Activated CD4-positive, alpha-beta T cell treated with anti-CD3 and anti-CD28 coated beads for 24 hours (primary cell): ENCODE results near the gene PLB1.
"Not testable (repeated sequence)": the region's sequence is repeated elsewhere in the genome, so short reads cannot be mapped to it uniquely, and the experiment has no call there.

Source experiments
- DNase-seq, 2 donors: peaks; one replicate each; pipeline ENCODE4 v3.0.0-alpha.2; 2020; ENCODE audit warnings: low read depth in 2 of 2

The PLB1 gene

DNA sequence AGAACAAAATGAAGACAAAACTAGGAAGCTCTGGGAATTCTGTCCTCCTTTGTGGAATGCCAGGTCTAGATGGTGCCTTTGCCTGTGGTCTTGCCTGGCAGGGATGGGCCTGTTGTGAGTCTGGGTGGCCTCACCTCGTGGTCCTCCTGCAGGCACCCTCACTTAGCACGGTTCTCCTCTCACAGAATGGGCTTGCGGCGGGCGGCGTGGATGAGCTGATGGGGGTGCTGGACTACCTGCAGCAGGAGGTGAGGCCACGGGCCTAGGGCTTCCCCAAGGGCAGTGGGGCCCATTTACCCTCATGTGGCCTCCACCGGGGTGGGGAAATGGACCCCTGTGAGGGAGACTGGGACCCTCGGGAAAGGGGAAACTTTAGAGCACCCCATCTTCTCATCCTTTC is 42.3 kb downstream of the PLB1 start:
- DNase-seq, result no peak

DNA sequence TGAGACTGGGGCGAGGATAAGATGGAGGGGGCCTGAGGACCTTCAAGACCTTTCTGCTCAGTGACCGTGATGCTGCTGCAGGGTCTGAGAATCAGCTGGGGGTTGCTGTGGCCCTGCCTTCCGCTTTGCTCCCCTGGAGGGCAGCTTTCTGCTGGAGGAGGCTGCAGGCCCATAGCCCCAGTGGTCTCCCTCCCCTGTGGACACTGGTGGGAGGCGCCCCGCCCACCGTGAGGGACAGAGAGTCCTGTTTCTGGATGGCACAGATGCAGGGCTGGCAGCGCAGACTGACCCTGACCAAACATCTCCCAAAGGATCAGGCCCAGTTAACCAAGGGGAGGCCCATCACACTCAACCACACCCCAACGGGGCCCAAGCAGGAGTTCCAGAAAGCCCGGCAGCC is 42.8 kb downstream of the PLB1 start:
- no peak for DNase-seq

DNA sequence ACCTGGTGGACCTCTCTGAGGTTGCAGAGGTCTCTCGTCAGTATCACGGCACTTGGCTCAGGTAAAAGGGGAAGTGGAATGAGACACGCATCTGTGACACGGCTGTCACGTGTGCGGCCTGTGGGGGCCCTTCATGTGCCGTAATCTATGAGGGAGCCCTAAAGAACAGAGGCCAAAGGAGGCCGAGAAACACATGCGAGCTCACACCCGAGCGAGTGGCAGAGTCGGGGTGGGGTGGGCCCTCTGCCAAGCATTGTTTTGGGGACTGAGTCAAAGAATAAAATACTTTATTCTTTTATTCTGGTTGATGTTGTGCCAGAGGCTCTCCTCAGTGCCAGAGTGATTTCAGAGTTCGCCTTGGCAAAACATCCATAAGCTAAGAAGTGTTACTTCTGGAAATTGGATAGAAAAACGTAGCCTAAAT is 43.3 kb downstream of the PLB1 start:
- DNase-seq, result no peak

DNA sequence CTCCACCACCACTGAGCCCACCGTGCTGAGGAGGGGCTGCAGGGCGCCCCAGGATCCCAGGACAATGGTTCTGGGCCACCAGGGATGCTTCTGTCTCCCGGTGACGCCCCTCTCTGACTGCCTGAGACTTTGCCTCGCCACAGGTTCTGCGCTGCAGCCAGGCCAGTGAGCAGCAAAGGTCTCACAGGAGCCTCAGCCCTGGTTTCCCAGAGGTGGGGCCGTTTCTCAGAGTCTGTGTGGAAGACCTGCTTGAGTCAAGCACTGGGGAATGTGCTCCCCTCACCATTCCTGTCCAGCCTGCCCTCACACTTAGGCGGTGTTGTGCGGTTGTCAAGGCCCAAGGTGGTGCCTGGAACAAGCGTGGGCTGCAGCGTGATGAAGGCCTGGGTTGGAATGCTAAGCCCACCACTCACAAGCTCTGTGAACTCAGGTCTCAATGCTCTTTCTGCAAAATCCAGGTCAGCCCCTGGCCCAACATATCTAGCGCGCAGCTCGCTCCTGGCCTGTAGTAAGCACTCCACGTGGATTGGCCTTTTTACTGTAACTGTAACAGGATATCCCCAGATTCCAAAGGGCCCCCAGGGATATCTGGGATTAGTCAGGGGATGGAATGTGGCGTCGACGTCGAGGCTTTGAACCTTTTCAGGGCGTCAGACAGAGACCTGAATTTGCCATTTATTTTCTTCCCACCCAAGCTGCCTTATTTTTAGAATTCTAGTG is 47.6 kb downstream of the PLB1 start:
- DNase-seq, result no peak

DNA sequence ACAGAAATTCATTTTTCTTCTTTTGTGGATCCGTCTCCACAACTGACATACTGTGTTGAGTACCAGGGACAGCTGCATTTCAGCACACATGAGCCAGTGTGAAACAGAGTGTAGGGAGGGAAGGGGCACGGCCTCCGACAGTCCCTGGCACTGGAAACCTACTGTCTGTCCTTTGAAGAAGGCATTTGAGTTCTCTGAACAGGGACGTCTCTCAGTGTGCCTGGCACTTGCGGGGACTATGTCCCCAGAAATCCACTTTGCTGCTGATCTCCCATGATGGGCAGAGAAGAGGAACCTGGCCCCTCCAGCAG is 48.1 kb downstream of the PLB1 start:
- no peak for DNase-seq

DNA sequence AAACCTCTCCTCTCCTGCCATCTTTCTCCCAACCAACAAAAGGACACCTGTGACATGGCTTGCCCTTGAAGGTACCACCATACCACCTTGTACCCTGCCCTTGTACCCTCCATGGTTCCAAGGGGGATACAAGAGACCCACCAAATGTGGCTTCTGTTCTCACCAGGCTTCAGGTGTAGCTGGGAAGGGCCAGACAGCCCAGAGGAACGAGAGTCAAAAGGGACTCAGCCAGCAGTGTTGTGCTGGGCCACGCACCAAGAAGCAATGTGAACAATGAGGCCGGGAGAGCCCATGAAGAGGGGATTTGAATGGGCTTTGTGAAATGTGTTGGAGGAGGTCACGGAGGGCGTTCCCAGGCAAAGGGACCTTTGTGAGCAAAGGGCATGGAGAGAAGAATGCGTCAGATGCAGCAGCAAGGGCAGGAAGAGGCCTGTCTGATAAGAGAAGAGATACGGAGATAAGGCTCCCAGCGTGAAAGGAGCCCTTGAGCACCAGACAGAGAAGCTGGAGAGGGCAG is 48.6 kb downstream of the PLB1 start:
- no peak for DNase-seq

DNA sequence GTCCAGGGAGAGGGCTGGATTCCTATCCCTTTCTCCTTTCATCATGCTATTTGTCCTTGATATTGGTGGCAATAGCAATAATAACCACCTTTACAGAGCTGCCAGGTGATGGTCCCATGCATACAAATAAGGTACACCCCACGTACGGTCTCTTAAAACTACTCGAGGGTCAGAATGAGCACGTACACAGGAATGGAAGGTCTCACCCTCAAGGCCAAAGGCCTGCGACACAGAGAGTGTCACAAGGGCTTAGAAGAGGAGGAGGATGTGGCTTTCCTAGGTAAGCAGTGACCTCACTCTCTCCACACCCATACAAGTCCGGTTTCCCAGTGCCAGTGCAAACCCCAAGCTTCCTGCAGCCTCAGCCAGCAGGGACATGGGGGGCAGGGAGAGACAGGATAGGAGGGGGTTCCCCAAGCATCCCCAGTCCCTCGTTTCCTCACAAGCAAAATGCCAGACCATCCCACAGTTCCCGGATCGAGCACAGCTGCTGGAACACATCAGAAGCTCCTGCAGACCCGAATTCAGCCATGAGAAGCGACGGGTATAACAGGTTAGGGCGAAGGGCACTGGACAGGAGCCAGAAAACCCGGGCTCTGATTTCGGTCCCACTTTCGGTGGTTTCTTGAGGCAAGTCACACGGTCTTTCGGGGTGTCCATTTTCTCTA is 49.2 kb downstream of the PLB1 start:
- no peak for DNase-seq

DNA sequence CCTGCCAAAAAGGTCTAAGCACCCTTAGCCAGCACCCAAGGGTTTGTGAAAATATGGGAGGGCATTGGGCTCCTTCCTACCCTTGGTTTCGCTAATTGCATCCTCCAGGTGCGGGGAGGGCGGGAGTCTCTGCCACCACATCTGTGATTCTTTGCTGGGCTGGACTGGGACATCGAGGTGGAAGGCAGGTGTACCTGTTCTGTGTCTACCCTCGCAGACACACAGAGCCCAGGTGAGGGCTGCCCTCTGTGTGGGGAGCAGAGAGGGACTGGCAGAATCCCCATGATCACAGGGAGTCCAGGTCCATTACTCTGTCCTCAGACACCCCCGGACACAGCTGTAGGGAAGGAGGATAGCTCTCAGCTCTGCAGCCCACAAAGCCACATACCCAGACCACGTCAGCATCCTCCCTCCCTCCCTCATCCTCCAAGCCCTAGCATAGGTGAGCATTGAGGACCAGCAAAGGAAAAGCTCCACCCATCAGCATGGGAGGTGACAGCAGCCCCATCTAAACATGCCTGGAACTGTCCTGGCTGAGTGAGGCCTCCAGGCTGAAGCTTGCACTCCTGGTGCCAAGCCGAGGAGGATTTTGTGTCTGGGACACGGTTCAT is 49.8 kb downstream of the PLB1 start:
- no peak for DNase-seq

DNA sequence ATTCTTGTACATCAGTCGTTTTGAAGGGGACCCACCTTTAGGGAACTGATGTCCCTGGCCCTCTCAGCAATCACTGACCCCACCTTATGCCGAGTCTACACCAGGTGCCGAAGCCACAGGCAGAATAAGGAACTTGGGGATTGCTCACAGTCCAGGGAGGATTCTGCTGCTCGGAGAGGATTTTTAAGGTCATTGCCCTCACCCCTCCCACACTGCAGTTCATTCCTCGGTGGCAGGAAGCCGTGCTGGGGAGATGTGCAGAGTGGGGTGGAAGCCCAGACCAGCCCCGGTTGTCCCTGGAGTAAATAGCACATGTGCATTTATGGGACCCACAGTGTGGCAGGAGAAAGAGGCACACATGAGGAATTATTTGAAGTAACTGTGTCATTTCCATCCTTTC is 50.4 kb downstream of the PLB1 start:
- DNase-seq, result no peak

DNA sequence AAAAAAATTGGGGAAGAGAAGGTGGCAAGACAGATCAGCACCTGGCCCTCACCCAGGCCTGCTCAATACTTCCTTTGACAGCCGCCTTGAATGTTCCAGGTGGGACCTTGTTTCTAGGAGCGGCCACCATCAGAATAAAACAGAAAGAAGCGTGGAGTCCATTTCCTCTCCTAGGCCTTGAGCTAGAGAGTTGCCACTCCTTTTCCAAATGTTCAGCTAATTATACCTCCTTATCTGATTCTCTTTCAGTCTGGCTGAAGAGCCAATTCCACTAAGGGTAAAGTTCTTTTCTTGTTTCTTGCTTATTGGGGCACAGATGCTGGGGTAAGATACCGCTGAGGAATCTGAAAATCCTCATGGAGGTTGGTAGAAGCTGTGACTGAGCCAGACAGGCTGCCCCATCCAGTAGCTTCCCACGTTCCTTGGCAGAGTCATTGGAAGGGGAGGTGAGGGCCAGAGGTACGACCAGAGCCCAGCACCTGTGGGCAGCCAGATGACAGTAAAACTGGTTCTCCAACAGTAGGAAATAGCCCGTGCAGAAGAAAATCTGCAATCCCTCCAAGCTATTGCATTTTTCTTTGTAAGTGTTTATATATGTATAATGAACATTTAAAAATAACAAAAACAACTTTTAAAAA is 51.5 kb downstream of the PLB1 start:
- DNase-seq, result no peak

DNA sequence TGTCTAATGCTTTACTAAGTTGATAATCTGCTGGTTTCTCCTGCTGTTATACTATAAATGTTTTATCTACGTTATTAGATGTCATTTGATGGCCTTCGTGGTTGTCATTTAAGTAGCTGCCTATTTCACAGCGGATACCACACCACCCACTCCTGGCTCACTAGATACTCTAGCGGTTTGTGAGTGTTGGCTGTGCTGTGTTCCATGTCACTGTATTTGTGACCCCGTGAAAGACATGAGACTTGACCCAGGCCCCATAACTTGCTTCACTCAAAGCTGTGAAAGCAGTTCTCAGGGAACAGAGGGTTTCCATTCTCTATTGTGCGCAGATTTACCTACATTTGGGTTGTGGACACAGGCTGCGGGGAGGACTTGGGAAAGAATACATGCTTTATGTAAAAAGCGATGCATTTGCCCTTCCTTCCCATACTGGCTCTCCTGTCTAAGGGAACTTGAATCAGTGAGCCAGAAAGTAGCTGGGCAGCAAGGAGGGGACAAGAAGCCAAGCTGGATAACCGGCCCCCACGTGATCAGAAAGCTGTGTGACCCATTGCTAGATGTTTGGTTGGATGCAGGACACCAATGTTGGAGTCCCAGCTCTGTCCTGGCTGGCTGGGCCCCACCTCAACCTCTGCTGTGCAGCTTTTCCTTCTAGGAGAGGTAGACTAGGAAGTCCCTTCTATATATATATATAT is 52.2 kb downstream of the PLB1 start:
- no peak for DNase-seq

DNA sequence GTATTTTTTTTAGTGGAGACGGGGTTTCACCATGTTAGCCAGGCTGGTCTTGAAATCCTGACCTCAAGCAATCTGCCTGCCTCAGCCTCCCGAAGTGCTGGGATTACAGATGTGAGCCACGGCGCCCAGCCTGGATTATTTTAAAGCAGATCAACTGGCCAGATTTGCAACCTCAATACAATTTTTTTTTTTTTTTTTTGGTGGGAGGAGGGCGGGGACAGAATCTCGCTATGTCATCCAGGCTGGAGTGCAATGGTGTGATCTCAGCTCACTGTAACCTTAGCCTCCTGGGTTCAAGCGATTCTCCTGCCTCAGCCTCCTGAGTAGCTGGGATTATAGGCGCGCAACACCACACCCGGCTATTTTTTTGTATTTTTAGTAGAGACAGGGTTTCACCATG is 54.5 kb downstream of the PLB1 start:
- DNase-seq, result not testable (repeated sequence)

DNA sequence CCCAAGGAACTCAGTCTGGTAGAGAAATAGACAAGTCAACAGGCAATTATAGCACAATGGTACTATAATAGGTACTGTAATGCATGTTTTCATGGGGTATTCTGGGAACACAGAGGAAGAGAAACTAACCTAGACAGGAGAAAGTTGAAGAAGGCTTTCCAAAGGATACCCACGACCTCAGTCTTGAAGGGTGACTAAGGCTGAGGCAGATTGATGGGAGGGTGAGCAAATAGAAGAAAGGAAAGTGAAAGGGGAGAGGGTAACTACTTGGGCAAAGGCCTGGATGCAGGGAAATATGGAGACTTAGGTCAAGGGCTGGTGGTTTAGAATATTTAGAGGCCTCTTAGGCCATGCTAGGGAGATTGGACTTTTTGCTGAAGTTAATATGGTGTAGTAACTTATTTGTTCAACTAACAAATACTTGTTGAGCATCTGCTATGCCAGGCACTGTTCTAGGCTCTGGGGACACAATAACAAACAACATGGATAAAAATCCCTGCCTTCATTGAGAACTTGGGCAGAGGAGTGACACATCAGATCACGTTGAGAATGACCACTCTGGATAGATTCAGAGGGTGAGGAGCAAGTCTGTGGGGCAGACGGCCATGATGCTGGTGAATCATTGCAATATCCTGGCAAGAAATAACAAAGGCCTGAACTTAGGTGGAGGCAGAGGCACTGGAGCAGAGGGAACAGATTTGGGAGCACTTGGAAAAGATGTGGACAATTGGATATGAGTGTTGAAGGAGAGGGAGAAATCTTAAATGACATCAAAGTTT is 56.4 kb downstream of the PLB1 start:
- no peak for DNase-seq

DNA sequence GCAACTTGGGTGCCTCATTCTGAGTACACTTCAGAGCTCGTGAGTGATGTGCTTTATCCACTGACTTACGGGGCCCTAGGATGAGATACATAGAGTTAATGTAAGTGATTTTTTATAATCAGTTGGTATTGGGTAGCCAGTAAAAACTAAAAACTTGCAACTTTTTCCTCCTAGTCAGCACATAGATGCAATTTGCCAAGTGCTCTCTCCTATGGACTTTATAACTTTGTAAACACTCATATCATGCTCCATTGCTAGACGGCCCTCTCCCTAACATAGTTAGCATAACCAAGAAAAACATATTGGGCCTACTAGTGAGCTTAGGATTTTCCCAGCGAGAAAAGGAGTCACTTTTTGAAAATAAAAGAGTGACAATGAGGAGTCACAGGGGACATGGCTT is 60.4 kb downstream of the PLB1 start:
- DNase-seq, result no peak

DNA sequence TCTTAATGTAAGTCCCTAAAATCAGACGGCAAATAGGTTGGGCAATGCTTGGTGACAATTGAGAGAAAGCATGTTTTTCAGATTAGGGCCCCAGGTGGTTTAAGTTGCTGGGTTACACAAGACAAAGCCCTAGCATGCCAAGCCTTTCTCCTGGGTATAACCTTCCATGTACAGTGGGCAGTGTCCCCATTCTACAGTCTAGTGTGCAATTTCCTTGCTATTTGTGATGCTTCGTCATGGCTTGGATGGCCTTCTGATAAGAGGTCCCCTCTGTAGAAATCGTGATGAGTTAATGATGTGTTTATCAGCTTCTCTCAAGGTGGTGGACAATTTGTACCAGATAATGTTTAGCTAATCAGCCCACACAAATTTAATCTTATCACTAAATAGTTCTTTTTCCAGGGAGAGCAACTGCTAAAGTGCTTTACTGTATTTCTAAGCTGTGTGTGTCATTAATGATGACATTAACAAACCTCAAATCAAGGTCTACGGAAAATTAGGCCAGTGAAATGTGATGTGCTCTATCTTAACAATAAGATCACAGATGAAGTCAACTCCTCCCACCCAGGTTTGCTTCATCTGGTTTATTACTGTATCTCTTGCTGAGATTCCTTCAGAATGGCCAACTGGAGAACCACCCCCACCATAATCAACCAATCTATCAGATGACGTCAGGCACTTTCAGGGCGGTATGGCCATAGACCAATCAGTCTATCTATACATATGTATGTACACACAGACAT is 61.7 kb downstream of the PLB1 start:
- no peak for DNase-seq

DNA sequence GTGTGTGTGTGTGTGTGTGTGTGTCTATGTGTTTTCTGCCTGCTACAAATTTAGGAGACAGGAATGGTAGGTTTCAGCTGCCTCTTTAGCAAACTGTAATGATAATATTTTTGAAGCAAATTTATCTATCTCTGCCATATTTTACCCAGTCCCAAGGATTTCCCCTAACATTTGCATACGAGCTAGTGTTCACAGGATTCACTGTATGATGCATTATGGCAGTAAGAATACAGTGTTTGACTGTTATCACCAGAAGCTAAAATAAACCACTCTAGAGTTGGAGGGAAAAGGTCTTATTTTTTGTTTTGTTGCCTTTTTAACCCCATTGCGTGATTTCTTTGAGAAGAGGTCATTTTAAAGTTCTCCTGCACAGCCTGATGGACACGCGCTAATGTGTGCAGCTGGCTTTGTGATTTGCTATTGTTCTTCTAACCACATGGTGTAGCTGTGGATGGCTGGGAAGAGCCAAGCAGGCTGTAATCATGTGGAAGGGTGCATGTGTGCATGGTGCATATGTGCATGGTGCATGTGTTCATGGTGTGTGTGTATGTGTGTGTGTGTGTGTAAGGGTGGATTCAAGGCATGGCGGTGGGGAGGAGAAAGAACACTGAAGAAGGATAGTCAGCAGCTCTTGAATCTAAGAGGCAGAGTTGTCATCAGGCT is 62.4 kb downstream of the PLB1 start:
- no peak for DNase-seq

DNA sequence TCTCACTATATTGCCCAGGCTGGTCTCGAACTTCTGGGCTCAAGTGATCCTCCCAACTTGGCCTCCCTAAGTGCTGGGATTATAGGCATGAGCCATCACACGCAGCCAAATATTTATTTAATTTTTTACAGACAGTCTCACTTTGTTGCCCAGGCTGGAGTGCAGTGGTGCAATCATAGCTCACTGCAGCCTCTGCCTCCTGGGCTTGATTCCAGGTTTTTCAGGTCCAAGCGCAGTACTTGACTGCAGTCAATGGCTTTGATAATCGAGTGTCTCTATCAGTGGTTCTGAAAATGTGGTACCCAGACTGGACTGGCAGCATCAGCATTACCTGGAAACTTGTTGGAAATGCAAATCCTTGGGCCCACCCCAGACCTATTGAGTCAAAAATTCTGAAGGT is 63.1 kb downstream of the PLB1 start:
- DNase-seq, result no peak

DNA sequence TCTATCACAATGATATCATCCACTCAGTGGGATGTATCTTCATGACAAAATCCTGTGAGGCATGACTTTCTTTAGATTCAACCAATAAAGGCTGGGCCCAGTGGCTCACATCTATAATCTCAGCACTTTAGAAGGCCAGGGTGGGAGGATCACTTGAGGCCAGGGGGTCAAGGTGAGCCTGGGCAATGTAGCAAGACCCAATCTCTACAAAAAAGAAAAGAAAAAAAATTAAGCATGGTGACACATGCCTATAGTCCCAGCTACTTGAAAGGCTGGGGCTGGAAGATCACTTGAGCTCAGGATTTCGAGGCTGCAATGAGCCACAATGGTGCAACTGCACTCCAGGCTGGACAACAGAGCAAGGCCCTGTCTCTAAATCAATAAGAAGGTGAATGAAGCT is 68.0 kb downstream of the PLB1 start:
- DNase-seq, result no peak

DNA sequence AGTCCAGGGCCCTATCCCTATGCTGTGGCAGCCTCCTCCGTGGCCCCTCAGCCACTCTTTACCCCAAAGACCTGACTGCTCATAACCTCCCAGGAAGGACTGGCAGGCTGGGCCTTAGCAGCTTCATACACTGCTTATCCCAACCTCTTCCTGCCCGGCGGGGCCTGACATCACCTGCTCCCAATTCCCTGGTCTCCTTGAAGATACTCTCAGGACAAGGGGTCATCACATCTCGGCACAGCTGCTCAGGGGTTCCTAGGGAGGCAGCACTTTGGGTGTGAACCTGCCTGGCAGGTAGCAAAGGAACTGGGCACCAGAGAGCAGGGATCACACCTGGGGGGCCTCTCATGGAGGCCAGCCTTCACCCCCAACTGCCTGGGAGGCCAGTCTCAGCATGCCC is 68.5 kb downstream of the PLB1 start:
- no peak for DNase-seq

DNA sequence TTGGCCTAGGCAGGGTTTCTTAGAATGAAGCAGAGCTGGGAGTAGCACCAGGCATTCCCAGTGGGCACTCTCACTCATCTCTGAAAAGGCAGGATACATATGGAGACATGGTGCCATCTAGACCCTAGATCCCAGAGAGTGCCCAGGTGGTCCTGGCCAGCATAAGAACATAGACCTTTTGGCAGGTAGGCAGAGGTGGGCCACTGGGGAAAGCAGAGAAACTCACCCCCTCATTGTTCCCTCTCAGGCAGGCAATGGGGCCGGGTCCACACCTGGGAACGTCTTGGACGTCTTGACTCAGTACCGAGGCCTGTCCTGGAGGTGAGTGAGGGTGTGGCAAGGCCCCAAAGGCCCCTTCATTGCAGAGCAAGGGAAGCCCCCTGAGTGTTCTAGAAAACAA is 69.2 kb downstream of the PLB1 start:
- no peak for DNase-seq
